ENCODE results near the gene ITGAE.

- TF ChIP-seq CTCF (conservative IDR thresholded peaks at IDR 0.05; ENCODE audit: low read length) = no peak
- TF ChIP-seq EZH2phosphoT487 (IDR thresholded peaks at IDR 0.05; ENCODE audit: borderline replicate concordance) = no peak
These were observed 12.2 kb upstream of the ITGAE start for GRCh38 chr17:3813171-3813570.

Measured in Loucy (cell line).